Natural killer cell (primary cell): ENCODE data around the gene DSCAML1. TPM values are rescaled to one million over a fixed set of nuclear protein-coding genes. Genes with fewer than 3 reads are reported as not detected.

ENCODE experiments used
- ATAC-seq, 3 donors: fragments of 150-1000 bp in 2 of 3; fragments of 200-7000 bp in 1 of 3; cut with Tn5 transposase; 1 replicate in 1 of 3; 2 replicates in 2 of 3; pipeline ENCODE4 v1.10.0; 2021; ENCODE audit warnings: mild to moderate bottlenecking in 2 of 3, moderate library complexity in 2 of 3
- DNase-seq, 2 donors: peaks; one replicate each; pipeline versions ENCODE4 v3.0.0 to v3.0.0-alpha.2; 2013 to 2021; ENCODE audit warnings: mixed read lengths in 1 of 2
- H3K27ac ChIP-seq: one replicate; pipeline ENCODE4 v1.5.1; 2013; ENCODE audit warnings: mild to moderate bottlenecking, low read length
- H3K27me3 ChIP-seq: one replicate; pipeline ENCODE4 v1.6.1; 2013; ENCODE audit warnings: low read length; ENCODE audit not compliant: control insufficient read depth, insufficient read depth
- H3K36me3 ChIP-seq: one replicate; pipeline ENCODE4 v1.6.1; 2013; ENCODE audit warnings: low read length; ENCODE audit not compliant: control insufficient read depth, insufficient read depth
- H3K4me1 ChIP-seq: one replicate; pipeline ENCODE4 v1.6.1; 2013; ENCODE audit warnings: low read length; ENCODE audit not compliant: control insufficient read depth, insufficient read depth
- H3K4me3 ChIP-seq: one replicate; pipeline ENCODE4 v1.5.1; 2013; ENCODE audit warnings: low read length
- H3K9me3 ChIP-seq: one replicate; pipeline ENCODE4 v1.6.1; 2013; ENCODE audit warnings: low read length; ENCODE audit not compliant: control insufficient read depth, insufficient read depth
- H3K27ac Mint-ChIP-seq, 2 donors: one replicate each; pipeline ENCODE4 v1.8.0; 2022; ENCODE audit warnings: mild to moderate bottlenecking in 2 of 2, mixed read lengths in 2 of 2, moderate library complexity in 1 of 2
- H3K27me3 Mint-ChIP-seq, 2 donors: one replicate each; pipeline ENCODE4 v1.8.0; 2022; ENCODE audit warnings: low read depth in 2 of 2, mixed read lengths in 2 of 2
- H3K36me3 Mint-ChIP-seq: one replicate; pipeline ENCODE4 v1.8.0; 2022; ENCODE audit warnings: mixed read lengths
- H3K4me1 Mint-ChIP-seq, 2 donors: one replicate each; pipeline ENCODE4 v1.8.0; 2022; ENCODE audit warnings: mixed read lengths in 2 of 2
- H3K4me3 Mint-ChIP-seq: one replicate; pipeline ENCODE4 v1.8.0; 2022; ENCODE audit warnings: mild to moderate bottlenecking, moderate library complexity, mixed read lengths
- H3K9me3 Mint-ChIP-seq, 2 donors: one replicate each; pipeline ENCODE4 v1.8.0; 2022; ENCODE audit warnings: mixed read lengths in 2 of 2
- CTCF ChIP-seq: fragments of 200-600 bp; IDR thresholded peaks from one replicate; pipeline ENCODE4 v1.8.0; 2022; ENCODE audit warnings: antibody characterized with exemption
- WGBS: methylation state at CpG from one replicate; pipeline ENCODE4 v1.1.7; 2013; ENCODE audit warnings: missing lambda C conversion rate; ENCODE audit not compliant: insufficient coverage; 5-methylcytosine and 5-hydroxymethylcytosine counted together
- intact Hi-C: fragments of 100-400 bp; cut with micrococcal nuclease; formaldehyde crosslinking; loops from one replicate; pipeline ENCODE4 v1.14.2; 2022
- total RNA-seq, 4 donors: library from RNA; stranded (reverse); fragments of 120-200 nt in 1 of 4; gene quantifications; one replicate each; pipeline versions ENCODE4 v1.2.3 to v1.2.4, GENCODE V29; 2013 to 2022

The DSCAML1 gene
- total RNA-seq, 3 donors from 2014 or later (not counting 1 experiment from before 2014, with no cell fraction given): 0.66 TPM; not detected in 2

- no peak overlapping the region for H3K27ac ChIP-seq
- ATAC-seq (no peak), DNase-seq (no peak)
- Mint-ChIP-seq H3K27me3 (no peaks in the 10 kb centered on the region), H3K4me3 (no peak overlapping the region), H3K9me3 (no peaks in the 10 kb centered on the region), H3K36me3 (no peaks in the 10 kb centered on the region), H3K4me1 (peaks cover 7 to 8% of the 10 kb centered on the region in 2 donors), H3K27ac (no peak overlapping the region)
- no peak overlapping the region for H3K4me3 ChIP-seq
- intact Hi-C loops: no loop called here
- H3K36me3 ChIP-seq: peaks cover 54% of the 10 kb centered on the region
- H3K4me1 ChIP-seq: no peaks in the 10 kb centered on the region
- no peak for TF ChIP-seq CTCF
- 98% methylated on average over 8 of the region's 8 CpGs for WGBS
- peaks cover 4% of the 10 kb centered on the region for H3K9me3 ChIP-seq
- no peaks in the 10 kb centered on the region for H3K27me3 ChIP-seq
Observed at GRCh38 chr11:117396970-117397369, 400.0 kb downstream of the DSCAML1 start.

- no peaks in the 10 kb centered on the region for H3K9me3 Mint-ChIP-seq
- Histone ChIP-seq H3K4me3 (no peak overlapping the region), H3K27me3 (no peaks in the 10 kb centered on the region), H3K36me3 (peaks cover 66% of the 10 kb centered on the region), H3K4me1 (no peaks in the 10 kb centered on the region), H3K9me3 (peaks cover 4% of the 10 kb centered on the region), H3K27ac (no peak overlapping the region)
- H3K36me3 Mint-ChIP-seq: no peaks in the 10 kb centered on the region
- H3K27me3 Mint-ChIP-seq: no peaks in the 10 kb centered on the region
- intact Hi-C loops: no loop called here
- H3K4me1 Mint-ChIP-seq: peaks cover 3 to 8% of the 10 kb centered on the region in 2 donors
- H3K27ac Mint-ChIP-seq: no peak overlapping the region
- H3K4me3 Mint-ChIP-seq: no peak overlapping the region
- no peak for DNase-seq
- WGBS: 92% methylated on average over 4 of the region's 4 CpGs
- TF ChIP-seq CTCF: no peak
- ATAC-seq: no peak
Observed at GRCh38 chr11:117395476-117395875, 401.5 kb downstream of the DSCAML1 start.

- 95% methylated on average over 13 of the region's 14 CpGs for WGBS
- H3K27me3 Mint-ChIP-seq: no peaks in the 10 kb centered on the region
- DNase-seq (no peak), ATAC-seq (no peak)
- no peak overlapping the region for H3K4me3 Mint-ChIP-seq
- Histone ChIP-seq H3K9me3 (peaks cover 4% of the 10 kb centered on the region), H3K4me1 (no peaks in the 10 kb centered on the region), H3K36me3 (peaks cover 66% of the 10 kb centered on the region), H3K27ac (no peak overlapping the region), H3K4me3 (no peak overlapping the region), H3K27me3 (no peaks in the 10 kb centered on the region)
- intact Hi-C loops: no loop called here
- H3K36me3 Mint-ChIP-seq: no peaks in the 10 kb centered on the region
- no peak overlapping the region for H3K27ac Mint-ChIP-seq
- TF ChIP-seq CTCF: no peak
- H3K4me1 Mint-ChIP-seq: peaks cover 0 to under 1% of the 10 kb centered on the region in 2 donors
- H3K9me3 Mint-ChIP-seq: no peaks in the 10 kb centered on the region
Observed at GRCh38 chr11:117394221-117394925, 402.6 kb downstream of the DSCAML1 start.

- WGBS: 100% methylated on average over 2 of the region's 8 CpGs
Observed at GRCh38 chr11:117392979-117393378, 404.0 kb downstream of the DSCAML1 start.

More at GRCh38 chr11:117392979-117393378, 404.0 kb downstream of the DSCAML1 start:
- ATAC-seq (no peak), DNase-seq (no peak)
- H3K27ac Mint-ChIP-seq: no peak overlapping the region
- no peak overlapping the region for H3K4me3 ChIP-seq
- H3K36me3 Mint-ChIP-seq: no peaks in the 10 kb centered on the region
- intact Hi-C loops: no loop called here
- H3K36me3 ChIP-seq: peaks cover 61% of the 10 kb centered on the region
- no peaks in the 10 kb centered on the region for H3K9me3 Mint-ChIP-seq
- no peak for TF ChIP-seq CTCF
- no peak overlapping the region for H3K4me3 Mint-ChIP-seq
- H3K4me1 ChIP-seq: no peaks in the 10 kb centered on the region
- H3K9me3 ChIP-seq: no peaks in the 10 kb centered on the region
- no peaks in the 10 kb centered on the region for H3K27me3 Mint-ChIP-seq
- H3K4me1 Mint-ChIP-seq: no peaks in the 10 kb centered on the region
- H3K27me3 ChIP-seq: no peaks in the 10 kb centered on the region
- no peak overlapping the region for H3K27ac ChIP-seq
